HG02642 (cell line): ENCODE data around the gene AMH.

ENCODE experiments used
- ATAC-seq: cut with Tn5 transposase; IDR thresholded peaks from one replicate; pipeline ENCODE4 v1.9.1; 2021; ENCODE audit warnings: mild to moderate bottlenecking; ENCODE audit not compliant: unreplicated experiment, poor library complexity

AMH gene

DNA sequence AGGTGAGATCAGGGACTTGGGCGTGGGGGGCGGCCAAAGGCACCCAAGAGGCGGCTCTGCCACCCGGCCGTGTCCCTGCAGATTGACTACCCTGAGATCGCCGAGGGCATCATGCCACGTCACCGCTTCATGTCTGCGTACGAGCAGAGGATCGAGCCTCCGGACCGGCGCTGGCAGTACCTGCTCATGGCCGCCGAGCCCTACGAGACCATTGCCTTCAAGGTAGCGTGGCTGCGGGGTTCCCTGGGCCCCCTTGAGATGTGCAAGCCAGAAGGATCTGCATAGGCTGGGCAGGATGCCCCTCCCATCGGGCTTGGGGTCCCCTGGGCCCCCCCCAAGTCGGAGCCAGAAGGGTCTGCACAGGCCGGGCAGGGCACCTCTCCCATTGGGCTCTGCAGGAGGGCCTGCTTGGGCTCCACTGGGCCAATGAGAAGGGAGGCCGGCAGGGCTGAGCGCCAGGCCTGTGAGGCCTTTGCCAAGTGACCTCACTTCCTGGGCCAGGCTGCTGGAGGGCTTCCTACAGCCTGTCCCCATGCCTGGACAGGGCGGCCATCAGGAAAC lies 2.2 kb upstream of the AMH start:
- no peak for ATAC-seq

DNA sequence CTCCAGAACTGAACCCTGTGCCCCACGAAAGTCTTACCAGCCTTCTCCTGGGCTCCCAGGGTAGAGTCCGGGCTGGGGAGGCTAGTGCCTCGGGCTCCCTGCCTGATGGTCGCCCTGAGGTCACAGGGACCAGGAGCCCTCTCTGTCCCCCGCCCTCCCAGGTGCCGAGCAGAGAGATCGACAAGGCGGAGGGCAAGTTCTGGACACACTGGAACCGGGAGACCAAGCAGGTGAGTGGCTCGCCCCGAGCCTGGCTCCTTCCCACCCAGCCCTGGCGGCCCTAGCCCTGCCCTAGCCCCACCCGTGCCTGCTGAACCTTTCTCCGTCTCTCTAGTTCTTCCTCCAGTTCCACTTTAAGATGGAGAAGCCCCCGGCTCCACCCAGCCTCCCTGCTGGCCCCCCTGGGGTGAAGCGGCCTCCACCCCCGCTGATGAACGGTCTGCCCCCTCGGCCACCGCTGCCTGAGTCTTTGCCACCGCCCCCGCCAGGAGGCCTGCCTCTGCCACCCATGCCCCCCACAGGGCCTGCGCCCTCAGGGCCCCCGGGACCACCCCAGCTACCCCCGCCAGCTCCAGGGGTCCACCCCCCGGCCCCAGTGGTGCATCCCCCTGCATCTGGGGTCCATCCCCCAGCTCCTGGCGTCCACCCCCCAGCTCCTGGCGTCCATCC lies 1.6 kb upstream of the AMH start:
- no peak for ATAC-seq

DNA sequence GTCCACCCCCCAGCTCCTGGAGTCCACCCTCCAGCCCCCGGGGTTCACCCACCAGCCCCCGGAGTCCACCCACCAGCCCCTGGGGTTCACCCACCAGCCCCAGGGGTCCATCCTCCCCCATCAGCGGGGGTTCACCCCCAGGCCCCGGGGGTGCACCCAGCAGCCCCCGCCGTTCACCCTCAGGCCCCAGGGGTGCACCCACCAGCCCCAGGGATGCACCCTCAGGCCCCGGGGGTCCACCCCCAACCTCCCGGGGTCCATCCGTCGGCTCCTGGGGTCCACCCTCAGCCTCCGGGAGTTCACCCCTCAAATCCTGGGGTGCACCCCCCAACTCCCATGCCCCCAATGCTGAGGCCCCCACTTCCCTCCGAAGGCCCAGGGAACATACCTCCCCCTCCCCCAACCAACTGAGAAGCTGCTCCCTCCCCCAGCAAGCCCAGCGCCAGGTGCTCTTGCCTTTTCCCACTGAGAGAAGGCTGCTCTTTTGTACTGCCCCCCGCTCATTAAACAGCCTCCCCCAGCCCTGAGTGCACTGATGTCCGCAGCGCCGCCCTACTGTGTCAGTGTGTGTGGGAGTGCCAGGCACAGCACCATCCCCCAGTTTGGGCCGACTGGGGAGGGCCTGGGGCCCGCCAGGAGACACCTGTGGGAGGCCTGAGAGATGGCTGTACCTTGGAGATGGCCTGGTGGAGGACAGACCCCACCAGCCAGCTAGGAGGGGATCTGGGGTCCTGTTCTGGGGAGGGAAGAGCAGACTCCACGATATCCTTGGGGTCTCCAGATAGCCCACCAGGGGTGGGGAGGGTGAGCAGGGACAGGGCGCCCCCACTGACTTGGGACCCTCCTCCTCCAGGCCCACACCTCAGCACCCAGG lies 750 bp upstream of the AMH start:
- ATAC-seq: no peak

- ATAC-seq: no peak
Observed at GRCh38 chr19:2249880-2250765, 1.0 kb downstream of the AMH start.

GRCh38 chr19:2250766-2251105 lies 1.6 kb downstream of the AMH start:
- ATAC-seq: no peak

DNA sequence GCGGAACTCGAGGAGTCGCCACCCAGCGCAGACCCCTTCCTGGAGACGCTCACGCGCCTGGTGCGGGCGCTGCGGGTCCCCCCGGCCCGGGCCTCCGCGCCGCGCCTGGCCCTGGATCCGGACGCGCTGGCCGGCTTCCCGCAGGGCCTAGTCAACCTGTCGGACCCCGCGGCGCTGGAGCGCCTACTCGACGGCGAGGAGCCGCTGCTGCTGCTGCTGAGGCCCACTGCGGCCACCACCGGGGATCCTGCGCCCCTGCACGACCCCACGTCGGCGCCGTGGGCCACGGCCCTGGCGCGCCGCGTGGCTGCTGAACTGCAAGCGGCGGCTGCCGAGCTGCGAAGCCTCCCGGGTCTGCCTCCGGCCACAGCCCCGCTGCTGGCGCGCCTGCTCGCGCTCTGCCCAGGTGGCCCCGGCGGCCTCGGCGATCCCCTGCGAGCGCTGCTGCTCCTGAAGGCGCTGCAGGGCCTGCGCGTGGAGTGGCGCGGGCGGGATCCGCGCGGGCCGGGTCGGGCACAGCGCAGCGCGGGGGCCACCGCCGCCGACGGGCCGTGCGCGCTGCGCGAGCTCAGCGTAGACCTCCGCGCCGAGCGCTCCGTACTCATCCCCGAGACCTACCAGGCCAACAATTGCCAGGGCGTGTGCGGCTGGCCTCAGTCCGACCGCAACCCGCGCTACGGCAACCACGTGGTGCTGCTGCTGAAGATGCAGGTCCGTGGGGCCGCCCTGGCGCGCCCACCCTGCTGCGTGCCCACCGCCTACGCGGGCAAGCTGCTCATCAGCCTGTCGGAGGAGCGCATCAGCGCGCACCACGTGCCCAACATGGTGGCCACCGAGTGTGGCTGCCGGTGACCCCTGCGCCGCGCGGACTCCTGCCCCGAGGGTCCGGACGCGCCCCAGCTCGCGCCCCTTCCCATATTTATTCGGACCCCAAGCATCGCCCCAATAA lies 2.3 kb downstream of the AMH start:
- no peak for ATAC-seq

DNA sequence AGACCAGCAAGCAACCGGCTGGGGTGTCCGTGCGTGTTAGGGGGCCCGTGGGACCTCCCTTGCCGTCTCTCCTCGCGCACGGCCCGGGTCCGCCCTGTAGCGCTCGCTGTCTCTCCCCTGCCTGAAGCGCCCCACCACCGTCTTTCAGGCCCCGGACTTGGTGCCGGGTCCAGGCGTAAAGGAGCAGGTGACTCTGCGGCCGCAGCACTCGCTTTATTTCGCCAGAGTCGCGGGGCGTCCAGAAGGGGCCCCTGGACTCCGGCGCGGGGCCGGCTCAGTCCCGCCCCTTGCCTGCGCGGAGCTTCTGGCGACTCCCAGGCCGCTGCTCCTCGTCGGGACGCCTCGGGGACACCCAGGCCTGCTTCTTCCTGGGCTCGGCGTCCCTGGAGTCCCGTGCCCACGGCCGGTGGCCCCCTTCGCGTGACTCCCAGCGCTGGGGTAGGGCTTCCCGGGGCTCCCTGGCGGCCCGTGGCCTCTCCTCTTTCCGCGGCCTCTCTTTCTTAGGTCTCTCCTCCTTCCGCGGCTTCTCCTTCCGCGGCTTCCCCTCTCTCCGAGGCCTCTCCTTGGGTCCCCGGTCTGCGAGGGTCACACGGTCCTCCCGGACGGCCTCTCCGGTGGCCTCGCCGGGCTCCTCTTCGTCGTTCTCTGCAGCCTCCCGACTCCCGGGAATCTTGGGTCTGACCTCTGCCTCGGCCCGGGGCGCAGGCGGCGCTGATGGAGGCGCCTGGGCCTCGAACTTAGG lies 3.1 kb downstream of the AMH start:
- ATAC-seq: no peak

DNA sequence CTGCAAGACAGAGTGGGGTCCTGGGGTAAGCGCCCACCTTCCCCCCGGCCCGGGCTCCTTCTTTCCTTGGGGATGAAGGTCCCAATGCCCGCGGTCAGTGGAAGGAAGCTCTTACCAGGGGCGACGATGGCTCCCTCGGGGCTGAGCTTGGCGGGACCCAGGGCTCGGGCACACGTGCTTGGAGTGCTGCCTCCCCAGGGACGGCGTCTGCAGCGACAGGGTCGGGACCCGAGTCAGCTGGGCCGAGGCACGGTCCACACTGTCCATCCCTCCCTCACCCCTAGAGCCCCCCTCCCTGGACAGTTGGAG lies 3.6 kb downstream of the AMH start:
- ATAC-seq: no peak

GRCh38 chr19:2253106-2254063 lies 4.3 kb downstream of the AMH start:
- no peak for ATAC-seq

DNA sequence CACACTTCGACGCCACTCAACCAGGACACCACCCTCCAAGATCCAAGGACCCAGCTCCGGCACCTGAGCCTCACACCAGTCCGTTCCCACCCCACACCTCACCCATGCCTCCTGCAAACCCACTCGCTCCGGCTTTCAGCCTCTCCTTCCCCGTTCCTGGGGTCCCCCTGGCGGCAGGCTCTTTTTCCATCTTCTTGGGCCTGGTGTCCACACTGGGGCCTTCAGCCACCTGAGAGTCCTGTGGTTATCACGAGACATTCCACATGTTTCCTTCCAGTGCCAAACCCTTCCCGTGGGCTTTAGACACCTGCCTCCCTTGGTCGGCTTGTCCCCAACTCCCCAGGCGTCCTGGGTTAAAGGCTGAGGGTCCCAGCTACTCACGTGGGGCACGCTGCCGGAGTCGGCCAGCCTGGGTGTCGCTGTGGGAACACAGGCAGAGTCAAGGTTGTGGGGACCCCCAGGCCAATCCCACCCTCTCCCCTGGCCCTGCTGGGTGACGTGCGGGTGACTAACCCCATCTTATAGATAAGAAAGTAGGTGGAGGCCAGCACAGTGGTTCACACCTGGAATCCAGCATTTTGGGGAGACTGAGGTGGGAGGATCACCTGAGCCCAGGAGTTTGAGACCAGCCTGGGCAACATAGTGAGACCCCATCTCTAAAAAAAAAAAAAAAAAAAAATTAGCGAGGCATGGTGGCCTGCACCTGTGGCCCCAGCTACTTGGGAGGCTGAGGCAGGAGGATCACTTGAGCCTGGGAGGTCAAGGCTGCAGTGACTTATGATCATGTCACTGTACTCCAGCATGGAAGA lies 5.1 kb downstream of the AMH start:
- no peak for ATAC-seq

DNA sequence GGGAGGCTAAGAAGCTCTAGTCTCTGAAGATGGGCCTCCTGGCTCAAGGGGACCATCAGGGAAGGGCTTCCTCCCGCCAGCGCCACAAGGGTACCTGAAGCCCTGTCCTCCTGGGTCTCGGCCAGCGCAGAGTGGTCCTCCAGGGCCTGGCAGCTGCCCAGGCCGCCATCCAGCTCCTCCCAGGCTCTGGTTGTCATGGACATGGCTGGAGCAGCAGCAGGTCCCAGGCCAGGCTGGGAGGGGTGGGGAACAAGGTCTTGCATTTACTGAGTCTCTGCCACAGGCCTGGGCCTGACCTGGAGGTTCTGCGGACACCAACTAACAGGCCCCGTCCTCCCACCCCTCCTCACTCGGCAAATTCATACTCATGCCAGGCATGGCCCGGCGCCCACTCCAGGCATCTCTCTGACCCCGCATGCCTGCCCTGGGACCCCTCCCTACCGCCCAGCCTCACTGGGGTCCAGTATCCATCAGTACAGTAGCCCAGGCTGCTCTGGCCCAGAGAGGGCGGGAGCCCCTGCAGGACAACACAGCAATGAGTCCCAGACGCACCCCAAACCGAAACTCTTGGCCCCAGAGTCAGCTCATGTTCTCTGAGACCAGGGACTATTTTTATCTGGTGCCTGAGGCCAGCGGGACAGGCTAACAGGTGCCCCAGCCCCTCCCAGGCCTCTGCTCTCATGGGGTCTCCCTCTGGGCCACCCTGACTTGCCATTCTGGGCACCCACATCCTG lies 6.2 kb downstream of the AMH start:
- ATAC-seq: no peak

- no peak for ATAC-seq
Observed at GRCh38 chr19:2255982-2256685, 7.0 kb downstream of the AMH start, which contains the start of gene JSRP1. TSS of gene JSRP1 (minus strand) at chr19:2256417. CDS start at chr19:2255314, 1,103 bp downstream.

- ATAC-seq: no peak
Observed at GRCh38 chr19:2259336-2259735, 10.2 kb downstream of the AMH start.

- ATAC-seq: no peak
Observed at GRCh38 chr19:2260341-2260805, 11.2 kb downstream of the AMH start.

DNA sequence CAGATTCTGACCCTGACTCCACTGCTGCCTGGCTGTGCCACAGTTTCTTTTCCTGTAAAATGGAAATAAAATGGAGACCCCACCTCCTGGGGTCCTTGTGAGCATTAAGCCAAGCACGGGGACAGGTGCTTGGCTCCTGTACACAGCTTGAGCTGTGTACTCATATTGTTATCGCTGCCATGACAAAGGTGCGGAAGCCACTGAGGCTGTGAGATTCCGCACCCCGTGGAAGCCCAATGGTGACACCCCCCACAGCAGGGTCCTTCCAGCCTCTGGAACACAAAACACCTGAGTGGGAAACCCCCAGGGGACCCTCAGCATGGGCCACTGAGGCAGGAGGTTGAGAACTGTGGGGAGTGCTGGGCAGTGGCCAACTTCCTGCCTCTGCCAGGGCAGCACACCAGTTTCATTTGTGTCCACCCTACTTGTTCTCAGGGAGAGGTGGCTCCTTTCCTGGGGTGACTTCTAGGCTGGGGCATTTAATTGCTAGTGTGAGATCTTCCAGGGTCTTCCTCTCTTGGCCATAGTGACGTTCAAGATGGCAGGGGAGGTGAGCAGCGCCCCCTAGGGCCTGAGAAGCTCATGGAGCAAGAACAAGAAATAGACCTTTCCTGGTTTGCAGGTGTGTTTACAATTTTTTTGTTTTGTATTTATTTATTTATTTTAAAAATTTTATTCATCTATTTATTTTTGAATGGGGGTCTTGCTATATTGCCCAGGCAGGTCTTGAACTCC lies 12.5 kb downstream of the AMH start:
- ATAC-seq: no peak
